ENCODE measurements around the gene SLC40A1.

DNA sequence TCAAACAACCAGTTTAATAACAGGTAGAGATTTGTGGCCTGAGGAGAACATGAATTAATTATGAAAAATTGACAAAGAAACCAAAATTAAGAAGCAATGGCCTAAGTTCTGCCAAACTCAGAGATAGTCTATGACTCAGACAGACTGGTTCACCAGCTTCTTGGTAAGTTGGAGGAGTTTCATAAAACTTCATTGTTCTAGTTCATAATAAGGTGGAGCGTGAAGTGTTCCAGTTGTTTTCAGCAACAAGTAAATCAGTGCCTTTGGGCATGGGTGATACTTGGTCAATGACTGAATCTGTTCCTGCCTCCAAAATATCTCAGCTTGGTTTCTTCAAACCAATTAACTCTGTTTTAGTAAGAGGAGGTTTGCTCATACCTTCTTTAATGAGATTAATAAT lies 40.0 kb downstream of the SLC40A1 start:
- TF ChIP-seq, protein P1, sequence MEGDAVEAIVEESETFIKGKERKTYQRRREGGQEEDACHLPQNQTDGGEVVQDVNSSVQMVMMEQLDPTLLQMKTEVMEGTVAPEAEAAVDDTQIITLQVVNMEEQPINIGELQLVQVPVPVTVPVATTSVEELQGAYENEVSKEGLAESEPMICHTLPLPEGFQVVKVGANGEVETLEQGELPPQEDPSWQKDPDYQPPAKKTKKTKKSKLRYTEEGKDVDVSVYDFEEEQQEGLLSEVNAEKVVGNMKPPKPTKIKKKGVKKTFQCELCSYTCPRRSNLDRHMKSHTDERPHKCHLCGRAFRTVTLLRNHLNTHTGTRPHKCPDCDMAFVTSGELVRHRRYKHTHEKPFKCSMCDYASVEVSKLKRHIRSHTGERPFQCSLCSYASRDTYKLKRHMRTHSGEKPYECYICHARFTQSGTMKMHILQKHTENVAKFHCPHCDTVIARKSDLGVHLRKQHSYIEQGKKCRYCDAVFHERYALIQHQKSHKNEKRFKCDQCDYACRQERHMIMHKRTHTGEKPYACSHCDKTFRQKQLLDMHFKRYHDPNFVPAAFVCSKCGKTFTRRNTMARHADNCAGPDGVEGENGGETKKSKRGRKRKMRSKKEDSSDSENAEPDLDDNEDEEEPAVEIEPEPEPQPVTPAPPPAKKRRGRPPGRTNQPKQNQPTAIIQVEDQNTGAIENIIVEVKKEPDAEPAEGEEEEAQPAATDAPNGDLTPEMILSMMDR (IDR thresholded peaks at IDR 0.05), result no peak
- no peak for TF ChIP-seq POLR2A (IDR thresholded peaks at IDR 0.05)
